Gastroesophageal sphincter (tissue), 4 donors: ENCODE data around the gene HADHA. TPM values are rescaled to one million over a fixed set of nuclear protein-coding genes. Genes with fewer than 3 reads are reported as not detected.
A peak's percentile ranks its signal among the peaks of the same experiment; 100 is the strongest.

Experiments
- ATAC-seq: fragments of 150-250 bp; one replicate; pipeline ENCODE4 v1.9.1; 2016; ENCODE audit warnings: mild to moderate bottlenecking, moderate library complexity
- H3K27ac ChIP-seq, 4 donors: fragments of 200-600 bp; sonication (generic) in 3 of 4; 1 replicate in 3 of 4; 2 replicates in 1 of 4; pipeline ENCODE4 v1.5.1; 2016 to 2019
- H3K27me3 ChIP-seq: fragments of 200-600 bp; sonication (generic); one replicate; pipeline ENCODE4 v1.5.1; 2019
- H3K36me3 ChIP-seq, 2 donors: fragments of 200-600 bp; sonication (generic); one replicate each; pipeline ENCODE4 v1.5.1; 2019; ENCODE audit warnings: control low read depth in 1 of 2
- H3K4me1 ChIP-seq, 3 donors: fragments of 200-600 bp; sonication (generic); 1 replicate in 2 of 3; 2 replicates in 1 of 3; pipeline ENCODE4 v1.5.1; 2016 to 2019; ENCODE audit warnings: control low read depth in 2 of 3
- H3K4me3 ChIP-seq, 2 donors: fragments of 200-600 bp; sonication (generic); one replicate each; pipeline ENCODE4 v1.5.1; 2019; ENCODE audit warnings: mild to moderate bottlenecking in 1 of 2, moderate library complexity in 1 of 2
- H3K9me3 ChIP-seq, 3 donors: fragments of 200-600 bp; sonication (generic); one replicate each; pipeline ENCODE4 v1.5.1; 2017 to 2019; ENCODE audit warnings: control low read depth in 2 of 3
- CTCF ChIP-seq, 4 experiments: fragments of 200-600 bp in 2 of 4; fragments of 450-650 bp in 2 of 4; sonication (generic) in 1 of 4; IDR thresholded peaks; one replicate each; pipeline ENCODE4 v1.5.1; 2017 to 2019; ENCODE audit warnings: antibody characterized with exemption in 4 of 4, mild to moderate bottlenecking in 2 of 4, moderate library complexity in 2 of 4
- EP300 ChIP-seq: sonication (generic); formaldehyde crosslinking; IDR thresholded peaks from one replicate; pipeline ENCODE4 v1.6.1; 2017; ENCODE audit warnings: antibody characterized with exemption, mild to moderate bottlenecking
- POLR2A ChIP-seq, 2 donors: fragments of 450-650 bp; IDR thresholded peaks; one replicate each; pipeline ENCODE4 v1.6.1; 2017; ENCODE audit warnings: antibody characterized with exemption in 2 of 2, mild to moderate bottlenecking in 2 of 2, moderate library complexity in 1 of 2
- POLR2AphosphoS5 ChIP-seq: sonication (generic); formaldehyde crosslinking; IDR thresholded peaks from one replicate; pipeline ENCODE4 v1.6.1; 2017; ENCODE audit warnings: antibody characterized with exemption
- WGBS, 2 donors: methylation state at CpG; one replicate each; pipeline ENCODE4 v1.1.5; 2018; ENCODE audit warnings: low coverage in 1 of 2; 5-methylcytosine and 5-hydroxymethylcytosine counted together
- total RNA-seq, 4 donors: library from RNA; depleted of rRNA; stranded (reverse); fragments of >200 nt; gene quantifications; one replicate each; pipeline ENCODE4 v1.1.0, GENCODE V29; 2016

HADHA gene
- total RNA-seq, 4 donors from 2014 or later, result 154 to 277 (median 186) TPM

GRCh38 chr2:26284132-26284531, 39.7 kb upstream of the HADHA start:
- H3K27me3 ChIP-seq, result no peaks in the 10 kb centered on the region
- no peaks in the 10 kb centered on the region for H3K4me1 ChIP-seq
- no peaks in the 10 kb centered on the region for H3K9me3 ChIP-seq
- H3K27ac ChIP-seq, result no peak overlapping the region
- no peak for ATAC-seq
- TF ChIP-seq POLR2AphosphoS5, result no peak
- no peak for TF ChIP-seq POLR2A (IDR thresholded peaks at IDR 0.05)
- TF ChIP-seq EP300, result no peak
- no peak for TF ChIP-seq CTCF (IDR thresholded peaks at IDR 0.05)
- peaks cover 11 to 99% of the 10 kb centered on the region in 2 donors for H3K36me3 ChIP-seq
- 94% methylated on average over 2 to 3 of the region's 3 CpGs for WGBS, 2 donors
- no peak overlapping the region for H3K4me3 ChIP-seq

- no peak for ATAC-seq
- peaks cover 11 to 99% of the 10 kb centered on the region in 2 donors for H3K36me3 ChIP-seq
- no peak overlapping the region for H3K4me3 ChIP-seq
- TF ChIP-seq POLR2A (IDR thresholded peaks at IDR 0.05) (no peak), EP300 (no peak)
- no peaks in the 10 kb centered on the region for H3K9me3 ChIP-seq
- no peaks in the 10 kb centered on the region for H3K4me1 ChIP-seq
- H3K27ac ChIP-seq, result no peak overlapping the region
- no peaks in the 10 kb centered on the region for H3K27me3 ChIP-seq
- WGBS, 2 donors, result 87% methylated on average over 2 of the region's 2 CpGs; no CpG with 5 or more reads in 1 of the 2 donors
Measured at GRCh38 chr2:26283606-26284005, 39.2 kb upstream of the HADHA start.

- WGBS, 2 donors, result 51% methylated on average over 2 of the region's 2 CpGs; no CpG with 5 or more reads in 1 of the 2 donors
- H3K36me3 ChIP-seq, result peaks cover 15 to 98% of the 10 kb centered on the region in 2 donors
- ATAC-seq, result no peak
Measured at GRCh38 chr2:26281226-26281625, 36.8 kb upstream of the HADHA start.

GRCh38 chr2:26279886-26280285, 35.5 kb upstream of the HADHA start:
- H3K36me3 ChIP-seq, result peaks cover 15 to 95% of the 10 kb centered on the region in 2 donors
- peaks cover 4 to 7% (median 7%) of the 10 kb centered on the region in 3 donors for H3K4me1 ChIP-seq
- no peaks in the 10 kb centered on the region for H3K9me3 ChIP-seq
- no peak for TF ChIP-seq POLR2A (IDR thresholded peaks at IDR 0.05)
- no peaks in the 10 kb centered on the region for H3K27me3 ChIP-seq
- no peak for ATAC-seq
- H3K4me3 ChIP-seq, result no peak overlapping the region
- 75 to 84% methylated on average over 3 of the region's 3 CpGs for WGBS, 2 donors
- H3K27ac ChIP-seq, result no peak overlapping the region

More at GRCh38 chr2:26281226-26281625, 36.8 kb upstream of the HADHA start:
- no peaks in the 10 kb centered on the region for H3K27me3 ChIP-seq
- TF ChIP-seq POLR2A (IDR thresholded peaks at IDR 0.05) (no peak), POLR2AphosphoS5 (no peak), CTCF (IDR thresholded peaks at IDR 0.05) (no peak), EP300 (no peak)
- no peaks in the 10 kb centered on the region for H3K4me1 ChIP-seq
- no peaks in the 10 kb centered on the region for H3K9me3 ChIP-seq
- no peak overlapping the region for H3K4me3 ChIP-seq
- no peak overlapping the region for H3K27ac ChIP-seq

- WGBS, 2 donors, result 80 to 96% methylated on average over 4 of the region's 4 CpGs
- ATAC-seq, result no peak
- TF ChIP-seq EP300 (no peak), CTCF (IDR thresholded peaks at IDR 0.05) (no peak), POLR2AphosphoS5 (no peak), POLR2A (IDR thresholded peaks at IDR 0.05) (no peak)
- Histone ChIP-seq H3K27ac (no peak overlapping the region), H3K36me3 (peaks cover 10 to 74% of the 10 kb centered on the region in 2 donors), H3K9me3 (no peaks in the 10 kb centered on the region), H3K4me3 (no peak overlapping the region), H3K27me3 (no peaks in the 10 kb centered on the region), H3K4me1 (peaks cover 14 to 37% (median 14%) of the 10 kb centered on the region in 3 donors)
Measured at GRCh38 chr2:26276484-26277227, 32.2 kb upstream of the HADHA start.

GRCh38 chr2:26274058-26274613, 29.7 kb upstream of the HADHA start:
- TF ChIP-seq CTCF (IDR thresholded peaks at IDR 0.05) (no peak), POLR2A (IDR thresholded peaks at IDR 0.05) (no peak), POLR2AphosphoS5 (peak; percentile 99)
- Histone ChIP-seq H3K4me1 (peaks cover 14 to 38% (median 14%) of the 10 kb centered on the region in 3 donors), H3K27ac (peak overlapping the region; percentile 60 to 87 (median 72)), H3K27me3 (no peaks in the 10 kb centered on the region), H3K9me3 (no peaks in the 10 kb centered on the region), H3K4me3 (no peak overlapping the region), H3K36me3 (peaks cover 5 to 64% of the 10 kb centered on the region in 2 donors)
- WGBS, 2 donors, result 20 to 21% methylated on average over 4 to 5 of the region's 5 CpGs
- ATAC-seq, result peak; percentile 96
